ENCODE data around the gene TPBGL. TPM values are rescaled to one million over a fixed set of nuclear protein-coding genes. Genes with fewer than 3 reads are reported as not detected.
A peak's percentile ranks its signal among the peaks of the same experiment; 100 is the strongest.

The TPBGL gene
- total and polyA plus RNA-seq, 9 donors, result 0.13 to 0.47 (median 0.27) TPM; not detected in 2

DNA sequence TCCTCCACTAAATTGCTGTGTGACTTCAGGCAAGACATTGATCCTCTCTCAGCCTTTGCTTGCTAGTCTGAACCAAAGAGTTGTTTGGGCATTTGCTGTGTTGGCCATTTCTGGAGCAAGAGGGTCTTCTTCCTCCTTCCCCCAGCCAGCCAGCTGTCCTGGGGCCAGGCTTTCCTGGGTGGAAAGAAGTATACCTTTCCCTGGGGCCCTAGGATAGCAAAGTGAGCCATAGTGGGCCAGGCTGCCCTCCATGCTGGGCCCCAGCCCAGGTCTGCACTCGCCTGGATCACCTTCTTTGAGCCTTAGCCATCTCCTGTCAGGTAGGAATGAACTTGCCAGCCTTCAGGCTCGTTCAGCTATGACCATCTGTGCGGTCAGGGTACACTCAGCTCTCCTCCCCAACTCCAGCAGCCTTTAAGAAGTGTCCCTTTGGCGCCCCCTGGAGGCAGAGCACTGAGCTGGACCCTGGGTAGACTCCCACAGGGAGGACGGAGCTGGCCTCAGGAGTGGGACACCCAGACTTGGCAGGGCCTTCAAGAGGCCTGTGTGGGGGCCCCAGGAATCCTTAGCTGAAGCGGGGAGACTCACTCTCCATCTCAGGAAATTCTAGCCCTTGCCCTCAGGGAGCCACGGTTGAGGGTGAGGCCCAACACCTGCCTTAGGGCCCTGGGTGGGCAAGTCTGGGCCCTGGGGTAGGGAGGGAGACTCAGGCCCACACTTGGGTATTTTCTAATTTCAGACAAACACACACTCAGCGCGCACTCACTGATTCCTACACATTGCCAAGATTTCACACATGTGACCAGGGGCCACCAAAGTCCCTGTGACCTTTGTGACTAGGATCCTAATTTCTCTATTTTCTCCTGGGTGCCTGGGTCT lies 35.6 kb upstream of the TPBGL start:
- WGBS, 3 donors, result 31 to 32% (median 32%) methylated on average over 9 of the region's 9 CpGs
- no peaks in the 10 kb centered on the region for H3K27me3 ChIP-seq
- no peak overlapping the region for H3K4me3 ChIP-seq
- intact Hi-C loops (cut with DNase I), result loop anchor here in 2 of 4 donors (5.0 kb wide), 2 partner anchors 53 to 63 kb away; partner anchors contain the start of gene SLCO2B1 (in 1 of the 2)
- TF ChIP-seq POLR2A (IDR thresholded peaks at IDR 0.05) (no peak), EP300 (IDR thresholded peaks at IDR 0.05) (no peak)
- TF ChIP-seq, protein P1, sequence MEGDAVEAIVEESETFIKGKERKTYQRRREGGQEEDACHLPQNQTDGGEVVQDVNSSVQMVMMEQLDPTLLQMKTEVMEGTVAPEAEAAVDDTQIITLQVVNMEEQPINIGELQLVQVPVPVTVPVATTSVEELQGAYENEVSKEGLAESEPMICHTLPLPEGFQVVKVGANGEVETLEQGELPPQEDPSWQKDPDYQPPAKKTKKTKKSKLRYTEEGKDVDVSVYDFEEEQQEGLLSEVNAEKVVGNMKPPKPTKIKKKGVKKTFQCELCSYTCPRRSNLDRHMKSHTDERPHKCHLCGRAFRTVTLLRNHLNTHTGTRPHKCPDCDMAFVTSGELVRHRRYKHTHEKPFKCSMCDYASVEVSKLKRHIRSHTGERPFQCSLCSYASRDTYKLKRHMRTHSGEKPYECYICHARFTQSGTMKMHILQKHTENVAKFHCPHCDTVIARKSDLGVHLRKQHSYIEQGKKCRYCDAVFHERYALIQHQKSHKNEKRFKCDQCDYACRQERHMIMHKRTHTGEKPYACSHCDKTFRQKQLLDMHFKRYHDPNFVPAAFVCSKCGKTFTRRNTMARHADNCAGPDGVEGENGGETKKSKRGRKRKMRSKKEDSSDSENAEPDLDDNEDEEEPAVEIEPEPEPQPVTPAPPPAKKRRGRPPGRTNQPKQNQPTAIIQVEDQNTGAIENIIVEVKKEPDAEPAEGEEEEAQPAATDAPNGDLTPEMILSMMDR (IDR thresholded peaks at IDR 0.05), result peak in 2 of 3 donors; percentile 32 to 58
- peak; percentile 52 to 86 (median 61) for DNase-seq
- no peaks in the 10 kb centered on the region for H3K4me1 ChIP-seq (ENCODE audit: insufficient read depth)
- H3K9me3 ChIP-seq, result no peaks in the 10 kb centered on the region
- no peak overlapping the region for H3K27ac ChIP-seq
- H3K36me3 ChIP-seq, result no peaks in the 10 kb centered on the region

DNA sequence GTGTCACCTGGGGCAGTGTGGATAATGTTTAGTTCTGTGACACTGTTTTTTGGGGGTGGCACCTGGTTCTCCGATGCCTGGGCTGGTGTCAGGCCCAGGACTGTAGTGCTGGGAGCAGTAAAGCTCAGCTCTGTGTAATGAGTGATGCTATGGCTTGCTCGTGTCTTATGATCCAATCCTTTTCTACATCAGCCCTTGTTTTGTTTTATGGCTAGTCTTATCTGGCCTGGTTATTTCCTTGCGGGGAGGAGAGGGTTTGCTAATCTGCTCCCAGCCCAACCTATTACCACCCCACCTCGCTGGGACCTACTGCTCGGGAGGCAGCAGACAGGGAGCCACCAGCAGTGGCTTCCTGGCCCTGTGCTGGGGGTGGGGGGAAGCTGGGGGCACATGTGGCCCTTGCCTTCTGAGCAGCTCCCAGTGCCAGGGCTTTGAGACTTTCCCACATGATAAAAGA lies 35.0 kb upstream of the TPBGL start:
- Histone ChIP-seq H3K4me1 (ENCODE audit: insufficient read depth) (no peaks in the 10 kb centered on the region), H3K4me3 (no peak overlapping the region), H3K27ac (no peak overlapping the region), H3K9me3 (no peaks in the 10 kb centered on the region), H3K27me3 (no peaks in the 10 kb centered on the region), H3K36me3 (no peaks in the 10 kb centered on the region)
- no peak for DNase-seq
- intact Hi-C loops (cut with DNase I), result no loop called here
- WGBS, 3 donors, result 41 to 56% (median 43%) methylated on average over 5 of the region's 5 CpGs
- TF ChIP-seq EP300 (IDR thresholded peaks at IDR 0.05), result no peak
- no peak for TF ChIP-seq POLR2A (IDR thresholded peaks at IDR 0.05)
- TF ChIP-seq, protein P1 (IDR thresholded peaks at IDR 0.05), result no peak

DNA sequence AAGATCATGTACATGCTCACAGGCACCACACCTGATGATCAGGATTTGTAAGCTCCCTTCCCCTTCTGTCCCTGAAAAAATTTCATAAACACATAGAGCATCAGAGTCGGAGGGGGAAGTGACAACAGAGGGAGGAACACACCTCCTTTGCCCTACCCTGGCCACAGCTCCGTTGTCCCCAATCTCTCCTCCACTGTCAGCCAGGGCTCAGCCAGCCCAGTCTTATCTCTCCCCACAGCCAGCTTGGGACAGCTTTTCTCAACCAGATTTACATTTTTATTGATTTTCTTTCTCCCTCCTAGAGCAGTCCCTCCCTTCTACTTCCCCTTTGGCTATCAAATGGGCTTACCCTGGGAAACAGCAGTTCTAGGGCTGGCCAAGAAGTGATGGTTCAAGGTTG lies 32.1 kb upstream of the TPBGL start:
- Histone ChIP-seq H3K36me3 (no peaks in the 10 kb centered on the region), H3K9me3 (no peaks in the 10 kb centered on the region), H3K4me1 (ENCODE audit: insufficient read depth) (no peaks in the 10 kb centered on the region), H3K4me3 (no peak overlapping the region), H3K27me3 (no peaks in the 10 kb centered on the region), H3K27ac (no peak overlapping the region)
- intact Hi-C loops (cut with DNase I), result no loop called here
- no peak for DNase-seq
- 39 to 52% (median 40%) methylated on average over 2 of the region's 2 CpGs for WGBS, 3 donors
- TF ChIP-seq POLR2A (IDR thresholded peaks at IDR 0.05), result no peak

DNA sequence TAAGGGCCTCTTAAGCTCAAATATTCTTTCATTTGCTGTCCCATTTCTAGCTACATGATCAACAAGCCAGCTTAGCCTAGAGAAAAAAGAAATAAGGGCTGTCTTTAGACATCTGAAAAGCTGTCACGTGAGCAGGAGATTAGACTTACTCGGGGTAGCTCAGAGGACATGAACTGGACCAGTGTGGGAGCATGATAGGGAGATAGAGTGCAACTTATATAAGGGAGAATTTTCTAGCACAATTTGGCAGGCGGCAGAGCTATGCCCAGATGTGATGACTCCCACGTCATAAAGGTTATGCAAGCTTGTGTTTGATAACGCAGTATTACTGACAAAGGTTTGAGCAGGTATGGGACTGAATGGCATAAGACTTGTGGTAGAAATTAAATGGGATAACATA lies 28.2 kb upstream of the TPBGL start:
- intact Hi-C loops (cut with DNase I), result no loop called here
- Histone ChIP-seq H3K27ac (no peak overlapping the region), H3K9me3 (no peaks in the 10 kb centered on the region), H3K36me3 (no peaks in the 10 kb centered on the region), H3K4me1 (ENCODE audit: insufficient read depth) (no peaks in the 10 kb centered on the region), H3K27me3 (no peaks in the 10 kb centered on the region), H3K4me3 (no peak overlapping the region)
- WGBS, 3 donors, result 68 to 80% (median 70%) methylated on average over 5 of the region's 5 CpGs
- DNase-seq, result no peak
- TF ChIP-seq EP300 (IDR thresholded peaks at IDR 0.05), result no peak
- no peak for TF ChIP-seq POLR2A (IDR thresholded peaks at IDR 0.05)
- TF ChIP-seq, protein P1 (IDR thresholded peaks at IDR 0.05), result no peak

DNA sequence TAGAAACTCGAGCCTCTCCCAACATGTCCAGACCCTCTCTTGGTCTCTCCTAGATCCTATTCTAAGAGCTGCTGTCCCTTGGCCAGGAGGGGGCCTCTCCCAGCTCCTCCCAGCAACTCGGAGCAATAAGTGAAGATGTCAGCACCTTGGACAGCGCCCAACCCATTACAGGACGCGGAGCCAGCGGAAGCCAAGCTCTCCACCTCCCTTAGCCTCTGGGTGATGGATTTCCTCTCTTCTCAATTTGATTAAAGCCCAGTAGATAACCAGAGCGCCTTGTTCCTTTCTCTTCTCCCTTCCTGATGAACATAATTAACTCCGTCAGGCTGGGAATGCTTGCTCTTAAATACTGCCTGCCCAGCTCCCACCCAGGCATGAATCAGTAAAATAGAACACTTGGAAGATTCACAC lies 26.2 kb upstream of the TPBGL start:
- H3K36me3 ChIP-seq, result no peaks in the 10 kb centered on the region
- H3K27ac ChIP-seq, result no peak overlapping the region
- WGBS, 3 donors, result 0 to 4% (median 1%) methylated on average over 8 of the region's 8 CpGs
- no peaks in the 10 kb centered on the region for H3K4me1 ChIP-seq (ENCODE audit: insufficient read depth)
- H3K4me3 ChIP-seq, result no peak overlapping the region
- intact Hi-C loops (cut with DNase I), result no loop called here
- DNase-seq, result peak; percentile 41 to 76 (median 57)
- no peaks in the 10 kb centered on the region for H3K9me3 ChIP-seq
- no peaks in the 10 kb centered on the region for H3K27me3 ChIP-seq
- TF ChIP-seq, protein P1 (IDR thresholded peaks at IDR 0.05), result no peak
- TF ChIP-seq EP300 (IDR thresholded peaks at IDR 0.05) (no peak), POLR2A (IDR thresholded peaks at IDR 0.05) (no peak)

Data from ovary (tissue), 9 donors.